Lung (tissue), 12 donors: Measurements from ENCODE around the gene GFI1. TPM values are rescaled to one million over a fixed set of nuclear protein-coding genes. Genes with fewer than 3 reads are reported as not detected.

Experiments
- ATAC-seq: fragments of 200-7000 bp; cut with Tn5 transposase; one replicate; pipeline ENCODE4 v1.9.1; 2020; ENCODE audit warnings: moderate number of reproducible peaks; ENCODE audit not compliant: insufficient read depth, low FRiP score
- DNase-seq, 3 donors: peaks; one replicate each; pipeline ENCODE4 v3.0.0-alpha.2; 2013 to 2017
- H3K27ac ChIP-seq, 2 donors: one replicate each; pipeline ENCODE4 v1.5.1; 2013; ENCODE audit warnings: mild to moderate bottlenecking in 2 of 2, moderate library complexity in 2 of 2, control low read depth in 1 of 2, inconsistent platforms in 1 of 2, low read depth in 1 of 2, low read length in 1 of 2
- H3K27me3 ChIP-seq, 3 donors: one replicate each; pipeline ENCODE4 v1.5.1; 2013; ENCODE audit warnings: low read length in 2 of 3; ENCODE audit not compliant: control insufficient read depth in 3 of 3, insufficient read depth in 3 of 3
- H3K36me3 ChIP-seq, 4 donors: one replicate each; pipeline ENCODE4 v1.5.1; 2013; ENCODE audit warnings: low read length in 4 of 4, mild to moderate bottlenecking in 1 of 4, moderate library complexity in 1 of 4; ENCODE audit not compliant: control insufficient read depth in 4 of 4, insufficient read depth in 4 of 4
- H3K4me1 ChIP-seq, 5 donors: one replicate each; pipeline ENCODE4 v1.5.1; 2013; ENCODE audit warnings: low read length in 5 of 5, mild to moderate bottlenecking in 2 of 5, moderate library complexity in 1 of 5; ENCODE audit not compliant: control insufficient read depth in 5 of 5, insufficient read depth in 5 of 5
- H3K4me3 ChIP-seq: one replicate; pipeline ENCODE4 v1.5.1; 2013; ENCODE audit warnings: mild to moderate bottlenecking, control low read depth, moderate library complexity
- H3K9ac ChIP-seq, 2 donors: one replicate each; pipeline ENCODE4 v1.5.1; 2013; ENCODE audit warnings: low read length in 2 of 2, control low read depth in 1 of 2; ENCODE audit not compliant: insufficient read depth in 1 of 2
- H3K9me3 ChIP-seq, 4 donors: one replicate each; pipeline ENCODE4 v1.5.1; 2013; ENCODE audit warnings: low read length in 3 of 4, mild to moderate bottlenecking in 1 of 4, moderate library complexity in 1 of 4; ENCODE audit not compliant: control insufficient read depth in 4 of 4, insufficient read depth in 3 of 4
- whole genome bisulfite sequencing, 2 donors: extraction: QIAGEN DNeasy Blood & Tissue Kit; methylation state at CpG; one replicate each; pipeline ENCODE4 v1.1.7; 2013; 5-methylcytosine and 5-hydroxymethylcytosine counted together
- polyA plus RNA-seq, 2 donors: library from polyadenylated mRNA; stranded (reverse); fragments of 200-250 nt; gene quantifications; one replicate each; pipeline ENCODE4 v1.2.1, GENCODE V29; 2013
- total RNA-seq, 2 donors: library from RNA; depleted of rRNA in 1 of 2; stranded (reverse); fragments of >200 nt in 1 of 2; gene quantifications; one replicate each; pipeline ENCODE4 v1.2.1, GENCODE V29; 2014 to 2021
- TF ChIP-seq, protein P1 (sequence below): IDR thresholded peaks from 2 replicates; pipeline ENCODE4 v1.5.1; 2012; ENCODE audit warnings: mild to moderate bottlenecking; ENCODE audit errors: control extremely low read depth, extremely low read depth
- donor health status: control.
- donor health status: control.
- donor health status: Bipolar disorder and iron deficiency.
- donor health status: healthy.
- donor health status: DM: yes; HTN: yes; CAD: no.

GFI1 gene
- total and polyA plus RNA-seq, 4 donors = 0.59 to 2.5 (median 1.9) TPM

DNA sequence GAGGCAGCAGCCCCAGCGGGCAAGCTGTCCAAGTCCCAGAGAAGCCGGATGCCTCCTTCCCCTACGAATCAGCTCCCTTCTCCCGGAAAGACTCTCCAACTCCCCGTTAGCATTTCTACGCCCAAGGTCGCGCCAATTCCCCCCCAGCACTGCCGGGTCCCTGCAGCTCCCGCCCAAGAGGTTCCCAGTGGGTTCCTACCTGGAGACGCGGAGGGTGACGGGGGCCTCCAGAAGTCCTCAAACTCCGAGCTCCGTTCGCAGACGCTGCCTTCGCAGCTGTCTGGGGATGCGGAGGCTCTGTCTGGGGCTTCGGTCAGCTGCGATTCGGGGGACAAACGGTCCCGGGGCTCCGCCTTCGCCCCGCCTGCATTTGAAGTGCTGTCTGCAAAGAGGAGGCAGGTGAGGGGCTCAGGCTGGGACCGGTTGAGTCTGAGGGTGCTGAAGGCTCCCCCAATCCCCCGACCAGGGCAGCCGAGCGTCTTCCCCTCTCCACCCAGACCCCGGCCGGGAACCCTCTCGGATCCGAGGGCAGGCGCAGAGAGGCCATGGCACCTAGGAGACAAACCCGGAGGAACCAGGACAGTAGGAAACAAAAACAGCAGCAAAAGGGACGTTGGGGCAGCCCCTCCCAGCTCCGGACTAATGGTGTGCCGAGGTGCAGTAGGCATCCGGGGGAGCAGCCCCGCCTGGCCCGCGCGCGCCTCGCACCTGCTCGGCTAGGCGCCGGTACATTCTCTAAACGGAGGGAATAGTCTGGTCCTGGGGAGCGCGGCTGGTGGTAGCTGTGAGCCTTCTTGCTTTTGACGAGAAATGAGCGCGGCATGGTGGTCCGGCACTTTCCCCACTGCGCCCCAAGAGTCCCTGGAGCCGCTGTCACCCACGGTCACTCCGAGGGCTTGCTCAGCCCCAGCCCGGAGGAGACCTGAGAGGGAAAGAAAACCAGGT lies 3.8 kb downstream of the GFI1 start:
- no peak overlapping the region for H3K9ac ChIP-seq
- no peak for ATAC-seq

DNA sequence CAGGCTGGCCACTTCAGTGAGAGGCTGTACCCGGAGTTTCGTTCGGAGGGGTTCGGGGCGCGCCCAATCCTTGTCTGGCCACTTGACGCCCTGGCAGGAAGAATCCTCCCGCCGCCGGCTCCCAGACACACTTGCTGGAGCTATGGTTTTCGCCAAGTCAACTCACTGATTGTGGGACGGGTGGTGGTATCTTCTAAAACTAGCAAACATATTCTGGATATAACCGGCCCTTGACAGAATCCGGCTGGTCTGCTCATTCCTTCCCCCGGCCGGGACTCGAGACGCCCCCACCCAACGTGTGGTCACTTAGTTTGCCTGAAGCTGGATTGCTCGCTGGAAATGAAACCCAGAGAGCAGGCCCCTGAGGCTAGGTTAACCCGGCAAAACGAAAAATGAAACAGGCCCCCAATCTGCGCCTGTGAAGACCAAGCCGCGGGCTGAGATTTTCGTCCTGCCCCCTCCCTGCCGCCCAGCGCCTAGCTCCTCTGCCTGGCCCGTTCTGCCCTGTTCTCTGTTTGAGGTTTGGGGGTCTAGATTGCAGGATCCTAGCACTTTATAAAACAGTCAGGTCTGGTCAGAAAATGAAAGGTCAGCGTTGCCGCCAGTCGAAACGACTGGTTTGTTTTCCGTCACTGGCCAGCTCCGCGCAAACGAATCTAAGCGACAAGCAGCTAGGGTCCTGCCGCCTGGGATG lies 4.6 kb downstream of the GFI1 start:
- H3K9me3 ChIP-seq = peaks cover 0 to 10% (median 0%) of the 10 kb centered on the region in 4 donors
- peaks cover 0 to 64% (median 21%) of the 10 kb centered on the region in 5 donors for H3K4me1 ChIP-seq
- DNase-seq (peak; percentile 69 to 81 (median 81)), ATAC-seq (no peak)
- WGBS, 2 donors = 12 to 15% methylated on average over 39 of the region's 39 CpGs
- H3K9ac ChIP-seq = no peak overlapping the region
- peak overlapping the region; percentile 12 for H3K4me3 ChIP-seq
- H3K36me3 ChIP-seq = no peaks in the 10 kb centered on the region
- TF ChIP-seq, protein P1, sequence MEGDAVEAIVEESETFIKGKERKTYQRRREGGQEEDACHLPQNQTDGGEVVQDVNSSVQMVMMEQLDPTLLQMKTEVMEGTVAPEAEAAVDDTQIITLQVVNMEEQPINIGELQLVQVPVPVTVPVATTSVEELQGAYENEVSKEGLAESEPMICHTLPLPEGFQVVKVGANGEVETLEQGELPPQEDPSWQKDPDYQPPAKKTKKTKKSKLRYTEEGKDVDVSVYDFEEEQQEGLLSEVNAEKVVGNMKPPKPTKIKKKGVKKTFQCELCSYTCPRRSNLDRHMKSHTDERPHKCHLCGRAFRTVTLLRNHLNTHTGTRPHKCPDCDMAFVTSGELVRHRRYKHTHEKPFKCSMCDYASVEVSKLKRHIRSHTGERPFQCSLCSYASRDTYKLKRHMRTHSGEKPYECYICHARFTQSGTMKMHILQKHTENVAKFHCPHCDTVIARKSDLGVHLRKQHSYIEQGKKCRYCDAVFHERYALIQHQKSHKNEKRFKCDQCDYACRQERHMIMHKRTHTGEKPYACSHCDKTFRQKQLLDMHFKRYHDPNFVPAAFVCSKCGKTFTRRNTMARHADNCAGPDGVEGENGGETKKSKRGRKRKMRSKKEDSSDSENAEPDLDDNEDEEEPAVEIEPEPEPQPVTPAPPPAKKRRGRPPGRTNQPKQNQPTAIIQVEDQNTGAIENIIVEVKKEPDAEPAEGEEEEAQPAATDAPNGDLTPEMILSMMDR = no peak
- H3K27ac ChIP-seq = no peak overlapping the region
- H3K27me3 ChIP-seq = peaks cover 2 to 86% (median 78%) of the 10 kb centered on the region in 3 donors

More for the DNA sequence above, 3.8 kb downstream of the GFI1 start:
- peak in 1 of 3 donors; percentile 62 for DNase-seq
- no peak overlapping the region for H3K27ac ChIP-seq
- H3K4me1 ChIP-seq = peaks cover 0 to 64% (median 21%) of the 10 kb centered on the region in 5 donors
- H3K27me3 ChIP-seq = peaks cover 2 to 86% (median 80%) of the 10 kb centered on the region in 3 donors
- H3K36me3 ChIP-seq = no peaks in the 10 kb centered on the region
- H3K4me3 ChIP-seq = peak overlapping the region; percentile 24
- TF ChIP-seq, protein P1 = no peak
- WGBS, 2 donors = 1 to 4% methylated on average over 62 of the region's 62 CpGs
- H3K9me3 ChIP-seq = peaks cover 0 to 10% (median 0%) of the 10 kb centered on the region in 4 donors

DNA sequence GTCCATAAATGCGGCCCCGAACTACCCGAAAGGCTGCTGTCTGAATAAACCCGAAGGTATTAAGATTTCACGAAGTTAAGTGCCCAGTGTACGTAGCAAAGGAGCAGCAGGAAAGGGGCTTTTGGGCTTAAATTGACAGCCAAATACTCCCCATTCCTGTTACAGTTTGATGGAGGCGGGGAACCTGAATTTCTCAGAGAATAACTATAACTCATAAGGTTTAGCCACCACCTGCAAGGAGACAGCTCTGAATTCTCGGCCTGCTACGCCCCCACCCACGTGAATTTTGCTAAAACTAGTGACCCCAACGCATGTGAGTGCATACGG lies 5.2 kb downstream of the GFI1 start:
- no peak overlapping the region for H3K27ac ChIP-seq
- ATAC-seq = no peak
- peaks cover 0 to 60% (median 21%) of the 10 kb centered on the region in 5 donors for H3K4me1 ChIP-seq
- 39 to 64% methylated on average over 12 of the region's 12 CpGs for WGBS, 2 donors
- TF ChIP-seq, protein P1 = no peak
- peaks cover 2 to 88% (median 75%) of the 10 kb centered on the region in 3 donors for H3K27me3 ChIP-seq
- H3K9ac ChIP-seq = no peak overlapping the region
- no peak overlapping the region for H3K4me3 ChIP-seq
- H3K36me3 ChIP-seq = no peaks in the 10 kb centered on the region
- H3K9me3 ChIP-seq = peaks cover 0 to 8% (median 0%) of the 10 kb centered on the region in 4 donors
- DNase-seq = peak in 1 of 3 donors; percentile 37
